OCI-M1 (cell line): ENCODE measurements around the gene CHSY3.

Experiments used
- DNase-seq: peaks from one replicate; lab custom pipeline; 2025; lab: John Stamatoyannopoulos, UW

The CHSY3 gene

DNA sequence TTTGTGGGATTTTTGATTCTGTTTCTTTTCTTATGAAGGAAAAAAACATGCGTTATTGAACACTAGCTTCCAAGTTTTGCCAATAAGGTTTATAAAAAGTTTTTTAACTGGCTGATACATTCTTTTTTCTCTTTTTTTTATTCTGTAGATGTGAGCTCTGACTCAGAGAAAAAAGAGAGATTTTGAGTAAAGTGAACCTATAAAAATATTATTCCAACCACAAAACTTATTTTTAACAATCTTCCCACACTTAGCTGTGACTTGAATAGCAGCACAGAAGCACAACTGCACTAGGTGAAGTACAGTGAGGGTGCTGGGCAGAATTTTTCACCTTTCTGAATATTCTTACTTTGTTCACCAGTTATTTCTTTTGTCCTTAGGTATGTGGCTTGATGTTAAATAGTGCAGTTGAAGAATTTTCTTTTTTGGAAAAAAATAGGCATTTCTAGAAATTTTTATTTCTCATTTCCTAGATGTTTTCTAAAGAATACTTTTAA is 41.6 kb downstream of the CHSY3 start:
- no peak for DNase-seq

DNA sequence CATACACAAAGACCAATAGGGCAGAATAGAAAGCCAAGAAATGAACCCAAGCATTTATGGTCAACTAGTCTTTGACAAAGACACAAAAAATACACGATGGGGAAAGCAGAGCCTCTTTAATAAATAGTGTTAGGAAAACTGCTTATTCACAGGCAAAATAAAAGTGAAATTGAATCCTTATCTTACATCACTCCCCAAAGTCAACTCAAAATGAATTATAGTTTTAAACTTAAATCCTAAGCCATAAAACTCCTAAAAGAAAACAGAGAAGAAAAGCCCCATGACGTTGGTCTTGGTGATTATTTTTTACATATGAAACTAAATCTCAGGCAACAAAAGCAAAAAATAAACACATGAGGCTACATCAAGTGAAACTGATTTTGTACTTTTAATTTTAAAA is 46.8 kb downstream of the CHSY3 start:
- peak; percentile 59 for DNase-seq

DNA sequence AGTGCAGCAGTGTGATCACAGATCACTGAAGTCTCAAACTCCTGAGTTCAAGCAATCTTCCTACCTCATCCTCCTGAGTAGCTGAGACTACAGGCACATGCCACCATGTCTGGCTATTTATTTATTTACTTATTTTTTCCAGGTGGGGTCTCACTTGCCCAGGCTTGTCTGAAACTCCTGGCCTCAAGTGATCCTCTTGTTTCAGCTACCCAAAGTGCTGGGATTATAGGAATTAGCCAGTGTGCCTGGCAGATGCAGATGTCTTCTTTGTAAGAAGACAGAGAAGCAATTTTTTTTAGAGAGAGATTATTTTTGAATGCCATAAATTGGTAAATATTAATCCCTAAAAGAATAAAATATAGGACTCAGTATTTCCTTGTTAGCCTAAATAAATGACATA is 54.3 kb downstream of the CHSY3 start:
- no peak for DNase-seq

DNA sequence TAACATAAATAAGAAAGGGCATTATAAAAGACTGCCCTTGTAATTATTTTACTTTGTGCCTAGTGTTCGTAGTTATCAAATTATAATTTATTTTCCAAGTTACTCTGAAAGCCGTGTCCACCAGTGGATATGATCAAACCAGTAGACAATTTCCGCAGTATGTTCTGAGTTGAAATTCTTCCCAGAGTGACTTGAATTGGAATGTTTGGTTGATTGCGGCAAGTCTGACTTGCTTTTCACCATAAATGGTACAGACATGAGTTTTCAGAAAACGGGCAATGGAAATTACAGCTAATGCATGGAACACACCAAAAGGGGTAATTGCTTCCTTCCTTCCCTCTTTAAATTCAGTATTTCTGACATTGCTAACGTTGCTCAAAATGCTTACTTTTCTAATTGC is 56.6 kb downstream of the CHSY3 start:
- no peak for DNase-seq

DNA sequence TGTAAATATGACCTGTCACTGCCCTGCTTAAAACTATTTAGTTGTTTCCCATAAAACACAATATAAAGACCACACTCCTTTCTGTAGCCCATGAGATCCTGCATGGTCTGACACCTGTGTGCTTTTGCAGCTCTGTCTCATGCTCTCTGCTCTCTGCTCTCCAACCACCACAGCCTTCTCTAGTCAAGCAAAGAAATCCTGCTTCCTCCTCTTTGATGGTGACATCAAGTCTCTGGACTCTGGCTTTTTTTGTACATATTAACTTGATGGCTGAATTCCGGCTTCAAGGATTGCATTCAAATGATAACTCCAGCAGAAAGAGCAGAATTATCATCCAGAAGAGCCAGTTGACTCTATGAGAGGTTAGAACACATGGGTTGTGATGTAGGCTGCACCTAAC is 58.2 kb downstream of the CHSY3 start:
- no peak for DNase-seq

DNA sequence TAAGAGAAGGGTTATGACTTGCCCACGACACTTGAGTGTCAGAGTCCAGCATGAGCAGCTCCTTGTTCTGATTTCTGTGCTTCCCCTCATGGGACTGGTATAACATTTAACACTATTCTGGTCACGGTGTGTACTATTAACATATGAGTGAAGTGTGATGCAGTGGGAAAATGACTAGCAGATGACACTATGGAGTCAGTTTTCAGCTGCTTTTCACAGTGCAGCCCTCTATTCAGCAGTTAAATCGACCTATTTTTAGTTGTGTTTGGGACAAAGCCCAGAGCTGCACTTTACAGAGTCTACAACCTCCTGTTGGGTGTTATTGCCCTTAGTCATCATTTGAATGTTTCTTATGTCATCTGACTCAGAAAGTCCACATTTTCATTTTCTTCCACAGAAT is 59.1 kb downstream of the CHSY3 start:
- DNase-seq, result no peak

DNA sequence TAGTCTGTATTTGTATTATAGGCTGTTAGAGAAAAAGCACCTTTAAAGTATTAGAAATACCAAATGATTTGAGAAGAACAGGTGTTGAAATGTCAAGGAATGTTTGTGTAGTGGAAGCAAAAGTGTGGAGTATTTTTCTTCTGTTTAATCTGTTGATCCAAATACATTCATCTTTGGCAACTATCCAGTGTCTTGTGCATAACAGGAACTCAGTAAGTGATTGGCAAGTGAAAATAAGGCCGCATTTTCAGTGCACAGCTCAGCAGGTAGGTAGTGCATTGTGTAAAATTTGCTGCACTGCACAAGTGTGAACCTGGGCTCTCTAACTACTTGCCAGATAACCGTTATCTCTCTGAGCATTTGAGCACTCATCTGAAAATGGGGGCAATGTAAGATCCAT is 61.8 kb downstream of the CHSY3 start:
- DNase-seq, result peak; percentile 13

DNA sequence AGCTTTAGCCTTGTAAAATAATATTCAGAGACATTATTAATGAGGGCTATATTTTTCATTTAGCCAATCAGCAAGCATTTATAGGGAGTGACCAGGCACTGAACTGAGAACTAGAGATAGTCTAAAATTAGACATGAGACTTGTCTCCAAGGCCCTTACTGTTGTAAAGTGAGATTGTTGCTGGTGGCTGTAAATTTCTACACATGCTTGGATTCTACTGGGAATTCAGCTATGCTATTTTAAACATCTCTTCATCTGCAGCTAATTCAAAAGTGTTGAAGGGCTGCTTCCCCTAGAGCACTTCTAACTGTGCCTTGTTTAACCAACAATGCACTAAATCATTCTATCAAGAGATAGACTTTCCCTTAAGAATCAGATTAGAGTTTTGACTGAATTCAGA is 67.4 kb downstream of the CHSY3 start:
- DNase-seq, result peak; percentile 32

DNA sequence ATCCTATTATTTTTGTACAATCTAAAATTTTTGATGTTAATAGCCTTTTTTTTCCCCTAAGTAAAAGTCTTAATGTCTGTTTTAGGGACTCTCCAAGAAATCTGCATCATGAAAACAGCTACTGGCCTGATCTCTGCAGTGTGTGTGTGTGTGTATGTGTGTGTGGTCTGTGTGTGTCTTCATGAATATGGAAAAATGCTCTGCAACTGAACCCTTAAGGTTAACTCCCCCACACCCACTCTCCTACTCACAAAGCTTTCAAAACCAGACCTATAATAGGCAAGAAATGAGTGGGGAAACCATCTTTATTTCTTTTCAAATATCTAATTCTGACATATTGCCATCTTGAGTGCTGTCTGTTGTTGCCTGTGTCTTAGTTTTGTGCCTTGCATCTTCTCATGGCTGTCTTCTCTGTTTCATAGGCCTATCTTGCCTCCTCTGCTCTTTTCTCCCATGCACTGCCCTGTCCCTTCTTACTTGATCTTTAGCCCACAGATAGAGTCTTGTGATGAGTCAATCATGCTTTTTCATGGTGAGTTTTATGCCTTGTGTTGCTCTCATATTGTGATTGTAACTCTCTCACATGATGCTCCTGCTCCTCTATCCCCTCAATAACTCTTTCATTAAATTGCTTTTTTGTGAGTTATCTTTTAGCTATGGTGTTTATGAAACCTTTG is 68.3 kb downstream of the CHSY3 start:
- peak; percentile 64 for DNase-seq

DNA sequence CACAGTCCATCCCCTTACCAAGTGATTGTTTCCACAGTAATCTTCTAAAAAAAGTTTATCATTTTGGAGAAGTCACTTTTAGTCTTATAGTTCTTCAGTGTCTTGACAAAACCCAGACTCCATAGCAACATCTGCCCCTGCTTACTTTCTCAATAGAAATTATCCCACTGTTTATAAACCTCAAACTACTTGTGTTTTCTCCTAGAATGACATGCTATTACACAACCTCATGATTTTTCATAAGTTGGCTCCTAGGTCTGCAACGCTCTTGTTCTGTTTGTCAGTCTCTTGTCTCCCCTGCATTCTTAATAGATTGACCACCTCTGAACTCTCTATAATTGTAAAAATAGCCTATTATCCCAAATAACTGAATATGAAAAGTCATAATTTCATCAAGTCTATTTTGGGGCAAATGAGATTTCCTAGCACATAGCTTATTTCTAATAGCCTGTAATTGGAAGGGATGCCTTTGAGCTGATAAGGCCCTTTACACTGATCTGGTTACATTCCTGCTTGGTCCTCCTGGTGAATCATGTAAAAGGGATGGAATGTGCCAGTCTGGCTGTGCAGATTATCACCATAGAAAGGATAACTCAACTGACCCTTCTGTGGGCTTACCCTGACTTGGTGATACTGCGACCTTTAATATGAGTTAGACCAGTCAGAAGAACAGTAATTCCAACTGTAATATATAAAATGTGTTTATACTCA is 69.6 kb downstream of the CHSY3 start:
- DNase-seq, result no peak

DNA sequence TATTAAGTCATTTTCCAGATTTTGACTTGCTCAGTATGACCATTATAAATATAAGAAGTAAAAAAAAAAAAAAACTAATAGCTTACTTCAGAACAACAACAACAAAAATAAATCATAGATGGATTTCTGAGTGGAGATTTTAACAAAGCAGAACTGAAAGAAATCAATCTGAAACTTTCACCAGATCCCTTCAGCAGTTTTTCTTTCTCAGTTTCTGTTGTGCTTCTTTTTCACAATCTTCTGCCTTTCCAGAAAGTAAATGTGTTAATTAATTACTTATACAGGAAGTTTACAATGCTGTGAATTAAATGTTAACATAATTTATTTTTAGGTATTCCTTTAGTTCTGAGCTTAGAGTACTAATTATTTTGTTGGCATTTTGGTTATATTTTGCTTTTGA is 73.5 kb downstream of the CHSY3 start:
- no peak for DNase-seq

DNA sequence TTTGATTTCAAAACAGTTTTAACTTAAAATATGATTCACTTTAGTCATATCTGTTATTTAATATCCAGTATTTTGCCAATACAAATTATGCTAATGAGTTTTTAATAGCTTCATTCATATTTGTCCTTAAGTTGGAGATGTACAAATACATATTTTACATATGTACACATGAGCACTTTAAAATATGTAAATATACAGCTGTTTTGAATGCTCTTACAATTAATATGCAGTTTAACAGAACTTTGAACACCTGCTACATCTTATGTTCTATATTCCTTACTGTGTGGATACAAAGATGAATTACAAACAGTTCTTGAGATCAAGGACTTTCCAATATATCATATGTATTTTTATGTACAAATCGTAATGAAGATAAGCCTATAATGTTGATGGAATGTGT is 74.0 kb downstream of the CHSY3 start:
- no peak for DNase-seq

DNA sequence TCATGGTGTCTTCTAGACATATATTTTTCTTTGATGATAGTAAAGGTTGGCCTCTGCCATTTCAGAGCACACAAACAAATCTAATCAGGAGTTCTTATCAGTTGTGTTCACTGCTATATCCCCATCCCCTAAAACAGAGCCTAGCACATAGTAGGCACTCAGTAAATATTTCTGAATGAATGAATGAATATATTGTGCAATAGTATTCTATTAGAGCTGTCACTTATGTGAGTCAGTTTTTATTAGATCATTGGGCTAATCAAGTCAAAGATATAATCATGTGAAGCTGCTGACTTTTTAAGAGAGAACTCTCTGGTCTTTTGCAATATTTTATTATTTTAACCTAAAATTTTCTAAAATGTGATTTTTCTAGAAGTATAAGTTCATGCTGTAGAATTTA is 84.2 kb downstream of the CHSY3 start:
- no peak for DNase-seq

DNA sequence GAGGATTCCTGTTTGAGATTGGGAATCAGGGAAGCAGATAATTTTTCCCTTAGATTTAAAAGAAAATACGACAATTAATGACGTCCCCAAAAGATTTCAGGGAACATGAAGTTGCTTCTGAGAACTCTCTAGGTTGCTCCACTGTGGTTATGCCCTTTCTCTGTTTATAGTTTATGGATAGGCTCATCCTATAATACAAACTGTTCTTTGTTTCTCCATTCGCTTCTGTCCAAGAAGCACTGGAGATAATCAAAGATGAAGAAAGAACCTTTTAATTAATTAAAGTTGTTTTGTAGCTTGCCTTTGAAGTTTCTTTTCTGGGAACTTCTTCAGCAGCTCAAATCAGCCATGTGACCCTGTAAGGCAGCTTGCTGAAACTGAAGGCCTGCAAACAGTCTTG is 87.5 kb downstream of the CHSY3 start:
- DNase-seq, result peak; percentile 53

DNA sequence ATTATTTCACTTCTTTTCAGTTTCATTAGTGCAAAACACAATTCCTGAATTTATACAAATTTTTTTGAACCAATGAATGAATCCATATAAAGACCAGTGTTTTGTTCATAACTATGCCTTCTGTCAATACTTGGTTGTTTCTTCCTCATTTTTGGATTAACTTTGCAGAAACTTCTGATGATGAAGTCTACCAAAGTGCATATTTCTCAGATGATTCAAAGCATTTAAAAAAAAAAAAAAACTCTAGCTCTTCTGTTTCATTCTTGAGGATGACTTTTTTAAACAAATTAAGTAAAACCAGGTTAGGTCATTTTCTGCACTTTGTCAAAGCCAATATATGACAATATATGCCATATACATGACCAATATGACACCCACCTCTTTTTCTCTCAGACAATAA is 92.6 kb downstream of the CHSY3 start:
- DNase-seq, result peak; percentile 5

DNA sequence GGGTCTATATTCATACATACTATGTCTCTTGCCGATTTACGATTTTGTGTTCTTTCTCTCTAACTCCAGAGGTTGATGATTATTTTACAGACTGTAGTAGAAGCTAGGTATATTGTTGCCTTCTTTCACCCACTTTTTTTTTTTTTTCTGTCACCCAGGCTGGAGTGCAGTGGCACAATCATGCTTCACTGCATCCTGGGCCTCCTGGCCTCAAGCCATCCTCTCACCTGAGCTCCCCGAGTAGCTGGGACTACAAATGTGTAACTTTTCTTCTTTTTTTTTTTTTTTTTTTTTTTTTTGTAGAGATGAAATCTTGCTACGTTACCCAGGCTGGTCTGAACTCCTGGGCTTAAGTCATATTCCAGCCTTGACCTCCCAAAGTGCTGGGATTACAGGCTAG is 96.2 kb downstream of the CHSY3 start:
- DNase-seq, result no peak

DNA sequence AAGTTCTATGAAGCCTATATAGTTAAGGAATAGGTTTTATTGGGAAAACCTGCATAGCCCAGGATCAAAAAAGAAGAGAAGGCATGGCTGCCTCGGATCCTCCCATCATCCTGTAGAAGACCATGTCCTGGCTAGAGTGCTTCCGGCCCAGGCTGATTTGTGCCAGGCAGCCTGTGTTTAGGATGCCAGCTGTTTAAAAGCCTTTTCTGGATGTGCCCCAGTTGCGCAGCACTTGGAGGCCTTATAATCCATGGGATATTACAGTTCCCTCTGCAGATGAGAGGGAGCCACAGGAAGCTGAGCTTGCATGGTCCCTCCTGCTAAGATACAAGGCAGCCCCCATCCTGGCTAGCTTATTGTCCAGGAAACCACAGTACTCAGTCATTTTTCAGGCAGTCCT is 97.9 kb downstream of the CHSY3 start:
- DNase-seq, result no peak

DNA sequence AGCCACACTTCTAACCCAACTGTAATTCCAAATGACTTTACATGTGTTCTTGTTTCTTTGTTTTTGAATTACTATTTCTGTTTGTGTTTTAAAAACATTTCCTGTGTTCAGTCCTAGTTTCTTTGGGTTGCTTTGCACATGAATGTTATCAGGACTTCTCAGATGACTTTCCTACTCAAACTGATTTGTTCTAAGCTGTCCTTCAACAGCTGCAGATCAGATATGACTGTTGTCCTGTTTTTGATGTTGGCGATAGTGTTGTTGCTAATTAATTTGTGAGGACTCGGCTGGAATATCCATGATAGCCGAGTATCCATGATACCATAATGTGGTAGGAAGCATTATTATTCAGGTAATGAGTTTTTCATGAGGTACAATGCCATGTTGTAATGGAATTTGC is 98.6 kb downstream of the CHSY3 start:
- no peak for DNase-seq

DNA sequence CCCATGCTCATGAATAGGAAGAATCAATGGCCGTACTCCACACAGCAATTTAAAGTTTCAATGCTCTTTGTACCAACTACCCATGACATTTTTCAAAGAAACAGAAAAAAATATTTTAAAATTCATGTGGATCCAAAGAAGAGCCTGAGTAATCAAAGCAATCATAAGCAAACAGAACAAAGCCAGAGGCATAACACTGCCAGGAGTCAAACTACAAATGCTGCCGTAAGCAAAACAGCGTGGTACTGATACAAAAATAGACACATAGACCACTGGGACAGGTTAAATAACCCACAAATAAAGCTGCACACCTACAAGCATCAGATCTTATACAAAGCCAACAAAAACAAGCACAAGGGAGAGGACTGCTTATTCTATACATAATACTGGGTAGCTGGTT is 107.7 kb downstream of the CHSY3 start:
- no peak for DNase-seq

DNA sequence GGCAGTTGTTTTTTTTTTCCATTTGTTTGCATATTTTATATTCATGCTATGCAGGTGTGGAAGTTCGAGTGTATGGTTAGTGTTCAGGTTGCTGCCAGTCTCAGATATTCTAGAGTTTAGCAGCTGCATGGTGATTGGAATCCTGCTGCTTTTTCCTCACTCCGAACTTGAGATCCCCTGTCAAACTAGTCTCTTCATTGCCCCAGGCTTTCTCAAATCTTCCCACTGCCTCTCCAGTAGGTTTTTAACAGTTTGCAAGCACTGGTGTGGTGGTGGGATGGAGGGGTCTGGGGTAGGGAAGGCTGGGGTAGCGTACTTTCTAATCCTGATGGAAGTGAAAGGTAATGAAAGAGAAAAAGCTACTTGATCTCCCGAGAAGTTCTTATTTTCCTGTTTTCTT is 112.9 kb downstream of the CHSY3 start:
- no peak for DNase-seq

DNA sequence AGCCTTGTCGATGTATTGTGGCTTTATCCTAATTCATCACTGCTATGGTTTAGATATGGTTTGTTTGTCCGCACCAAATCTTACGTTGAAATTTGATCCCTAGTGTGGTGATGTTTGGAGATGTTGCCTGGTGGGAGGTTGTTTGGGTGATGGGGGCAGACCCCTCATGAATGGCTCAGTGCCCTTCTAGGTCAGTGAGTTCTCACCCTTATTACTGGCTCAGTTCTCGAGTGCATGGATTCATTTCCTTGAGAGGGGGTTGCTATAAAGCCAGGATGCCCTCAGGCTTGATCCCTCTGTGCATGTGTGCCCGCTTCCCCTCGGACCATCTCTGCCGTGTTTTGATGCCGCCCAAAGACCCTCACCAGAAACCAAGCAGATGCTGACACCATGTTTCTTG is 114.4 kb downstream of the CHSY3 start:
- no peak for DNase-seq

DNA sequence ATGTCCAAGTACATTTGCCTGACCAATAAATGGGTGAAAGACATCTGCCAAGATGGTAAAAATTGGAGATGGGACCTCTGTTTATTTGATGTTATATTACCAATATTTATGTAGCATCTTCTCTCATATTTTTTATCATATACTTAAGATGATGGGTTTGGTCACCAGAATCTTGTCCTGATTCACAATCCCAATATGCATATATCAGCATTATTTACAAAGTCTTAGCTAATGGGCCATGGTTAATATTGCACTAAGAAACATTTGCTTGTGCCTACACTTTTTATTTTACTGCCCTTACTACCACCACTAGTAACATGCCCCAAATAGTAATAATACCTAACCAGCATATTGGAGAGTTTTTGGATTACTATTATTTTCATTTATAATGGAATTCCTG is 116.7 kb downstream of the CHSY3 start:
- DNase-seq, result no peak

DNA sequence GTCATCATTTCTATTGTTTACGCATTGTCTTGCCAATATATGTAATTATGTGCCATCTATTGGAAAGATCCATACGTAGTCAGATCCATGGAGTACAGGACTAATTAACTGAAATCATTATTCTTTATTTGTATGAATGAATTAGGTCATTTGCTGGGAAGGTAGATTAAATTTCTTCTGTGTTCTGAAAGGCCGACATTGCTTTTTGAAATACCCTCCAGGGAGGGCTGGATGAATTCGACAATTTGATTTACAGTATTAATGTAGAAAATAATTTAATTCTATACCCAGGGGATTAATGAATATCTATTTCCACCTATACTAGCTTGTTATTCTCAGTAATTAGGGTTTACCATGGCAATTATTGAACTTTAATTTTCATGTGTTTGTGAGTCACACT is 117.6 kb downstream of the CHSY3 start:
- no peak for DNase-seq

DNA sequence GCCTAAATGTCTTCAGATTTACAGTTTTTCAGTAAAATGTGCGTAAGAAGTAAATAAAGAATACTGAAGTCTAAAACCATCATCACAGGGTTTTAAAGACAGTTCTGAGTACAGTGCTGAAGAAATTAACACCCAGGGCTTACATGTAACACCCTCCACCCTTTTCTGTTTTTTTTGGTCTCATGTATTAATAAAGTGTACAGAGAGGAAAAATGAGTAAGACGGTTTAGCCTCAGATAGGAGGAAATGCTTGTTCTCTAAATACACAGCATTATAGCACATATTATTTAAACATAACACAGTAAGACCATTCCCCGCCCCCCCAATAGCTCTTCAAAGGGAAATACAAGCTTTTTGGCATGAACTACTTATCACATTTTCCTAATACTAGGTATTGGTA is 119.3 kb downstream of the CHSY3 start:
- DNase-seq, result no peak
